HepG2 (cell line): Measurements from ENCODE around the gene SLC39A3. TPM values are rescaled to one million over a fixed set of nuclear protein-coding genes. Genes with fewer than 3 reads are reported as not detected.
A peak's percentile ranks its signal among the peaks of the same experiment; 100 is the strongest.

Experiments
- AHR ChIP-seq: IDR thresholded peaks from 2 replicates; pipeline ENCODE4 v1.6.1; 2018; ENCODE audit warnings: missing genetic modification reagents, missing compliant biosample characterization
- ARHGAP35 ChIP-seq: sonication (generic); formaldehyde crosslinking; IDR thresholded peaks from 2 replicates; pipeline ENCODE4 v1.9.0; 2022; ENCODE audit warnings: mild to moderate bottlenecking, inconsistent platforms, moderate library complexity, missing genetic modification reagents, borderline replicate concordance
- ATF7-NPFF ChIP-seq: sonication (generic); formaldehyde crosslinking; IDR thresholded peaks from 2 replicates; pipeline ENCODE4 v1.8.1; 2023; ENCODE audit warnings: mild to moderate bottlenecking, low read depth, missing genetic modification reagents, moderate library complexity
- CHCHD3 ChIP-seq: sonication (generic); formaldehyde crosslinking; IDR thresholded peaks from 2 replicates; pipeline ENCODE4 v1.8.0; 2022; ENCODE audit warnings: mild to moderate bottlenecking, missing genetic modification reagents, moderate library complexity
- DNMT1 ChIP-seq: sonication (generic); formaldehyde crosslinking; IDR thresholded peaks from 2 replicates; pipeline ENCODE4 v1.5.1; 2020; ENCODE audit warnings: mild to moderate bottlenecking, missing genetic modification reagents
- HMG20A ChIP-seq: IDR thresholded peaks from 2 replicates; pipeline ENCODE4 v1.6.1; 2016; ENCODE audit warnings: borderline replicate concordance
- HMG20B ChIP-seq: conservative IDR thresholded peaks from 2 replicates; pipeline ENCODE4 v1.6.1; 2016; ENCODE audit warnings: missing genetic modification reagents, missing compliant biosample characterization
- IKZF1 ChIP-seq: fragments of 450-650 bp; IDR thresholded peaks from 2 replicates; pipeline ENCODE4 v1.7.1; 2016
- PAX8 ChIP-seq: sonication (generic); formaldehyde crosslinking; IDR thresholded peaks from 2 replicates; pipeline ENCODE4 v1.8.0; 2022; ENCODE audit warnings: mild to moderate bottlenecking, missing genetic modification reagents, borderline replicate concordance
- SIN3B ChIP-seq: fragments of 150-350 bp; IDR thresholded peaks from 2 replicates; pipeline ENCODE4 v1.6.1; 2014; ENCODE audit warnings: low read length
- SP1 ChIP-seq, 2 experiments: fragments of 450-650 bp in 1 of 2; sonication (generic) in 1 of 2; formaldehyde crosslinking in 1 of 2; IDR thresholded peaks; 2 replicates each; pipeline versions ENCODE4 v1.4.0 to v1.6.1; 2016 to 2020; ENCODE audit warnings: missing genetic modification reagents in 1 of 2
- SP140L ChIP-seq: sonication (generic); formaldehyde crosslinking; IDR thresholded peaks from 2 replicates; pipeline ENCODE4 v1.4.0; 2020; ENCODE audit warnings: missing genetic modification reagents, borderline replicate concordance
- TSC22D2 ChIP-seq: sonication (generic); formaldehyde crosslinking; IDR thresholded peaks from 2 replicates; pipeline ENCODE4 v1.5.1; 2020; ENCODE audit warnings: missing genetic modification reagents, mild to moderate bottlenecking, borderline replicate concordance
- ZBTB7B ChIP-seq: sonication (generic); formaldehyde crosslinking; IDR thresholded peaks from 2 replicates; pipeline ENCODE4 v1.4.0; 2020; ENCODE audit warnings: missing genetic modification reagents
- ZNF207 ChIP-seq: fragments of 450-650 bp; IDR thresholded peaks from 2 replicates; pipeline ENCODE4 v1.6.1; 2016; ENCODE audit warnings: antibody characterized with exemption, borderline replicate concordance
- ZNF24 ChIP-seq: fragments of 450-650 bp; IDR thresholded peaks from 2 replicates; pipeline ENCODE4 v1.6.1; 2017; ENCODE audit warnings: antibody characterized with exemption, mild to moderate bottlenecking
- ZNF335 ChIP-seq: sonication (generic); formaldehyde crosslinking; IDR thresholded peaks from 2 replicates; pipeline ENCODE4 v1.4.0; 2020; ENCODE audit warnings: missing genetic modification reagents
- ZNF354B ChIP-seq: sonication (generic); formaldehyde crosslinking; IDR thresholded peaks from 2 replicates; pipeline ENCODE4 v1.8.0; 2022; ENCODE audit warnings: mild to moderate bottlenecking, missing genetic modification reagents
- ZNF44 ChIP-seq: sonication (generic); formaldehyde crosslinking; IDR thresholded peaks from 2 replicates; pipeline ENCODE4 v1.5.1; 2020; ENCODE audit warnings: mild to moderate bottlenecking, missing genetic modification reagents
- ZNF546 ChIP-seq: sonication (generic); formaldehyde crosslinking; conservative IDR thresholded peaks from 2 replicates; pipeline ENCODE4 v1.8.1; 2023; ENCODE audit warnings: mild to moderate bottlenecking, missing genetic modification reagents
- ZNF549 ChIP-seq: sonication (generic); formaldehyde crosslinking; IDR thresholded peaks from 2 replicates; pipeline ENCODE4 v1.5.0; 2020; ENCODE audit warnings: missing genetic modification reagents
- ZNF704 ChIP-seq: sonication (generic); formaldehyde crosslinking; IDR thresholded peaks from 2 replicates; pipeline ENCODE4 v1.8.1; 2023; ENCODE audit warnings: mild to moderate bottlenecking, inconsistent platforms, moderate library complexity, missing genetic modification reagents, borderline replicate concordance
- ZNF749 ChIP-seq: sonication (generic); formaldehyde crosslinking; IDR thresholded peaks from 2 replicates; pipeline ENCODE4 v1.8.0; 2022; ENCODE audit warnings: mild to moderate bottlenecking, missing genetic modification reagents, moderate library complexity, borderline replicate concordance
- polyA plus RNA-seq, 8 experiments: library from polyadenylated mRNA; depleted of rRNA in 3 of 8; stranded (reverse) in 7 of 8; unstranded in 1 of 8; fragments of >200 nt; fragmentation: Illumina TruSeq in 4 of 8; extraction: Trizol in 4 of 8; gene quantifications; 2 replicates each; pipeline versions ENCODE4 v1.2.1 to v1.2.3, GENCODE V29; 2011 to 2016; ENCODE audit warnings: low read depth in 4 of 8, missing spikeins in 1 of 8, mixed read lengths in 1 of 8; ENCODE audit not compliant: insufficient read depth in 1 of 8
- total RNA-seq, 5 experiments: library from RNA; depleted of rRNA; stranded (reverse); fragments of >200 nt; fragmentation: Illumina TruSeq; extraction: Trizol; gene quantifications; 2 replicates each; pipeline ENCODE4 v1.2.3, GENCODE V29; 2016; ENCODE audit warnings: low read depth in 1 of 5
- TF ChIP-seq, protein P1 (sequence below): sonication (generic); formaldehyde crosslinking; IDR thresholded peaks from 2 replicates; pipeline ENCODE4 v1.4.0; 2020; ENCODE audit warnings: missing genetic modification reagents
- TF ChIP-seq, protein P2 (sequence below): sonication (generic); formaldehyde crosslinking; IDR thresholded peaks from 2 replicates; pipeline ENCODE4 v1.8.1; 2023; ENCODE audit warnings: mild to moderate bottlenecking, missing genetic modification reagents
- TF ChIP-seq, protein P3 (sequence below): sonication (generic); formaldehyde crosslinking; IDR thresholded peaks from 2 replicates; pipeline ENCODE4 v1.5.0; 2020; ENCODE audit warnings: mild to moderate bottlenecking, missing genetic modification reagents

Gene SLC39A3
- total and polyA plus RNA-seq, 2 of the 13 experiments (the other 11 are each of a cell fraction or from before 2014, with no cell fraction given), result 33.6 to 41.6 TPM

GRCh38 chr19:2739602-2740313 lies at the start of gene SLC39A3 (continued):
- TF ChIP-seq PAX8 (CRISPR knock-in tag) (no peak), ATF7-NPFF (peak; percentile 94), IKZF1 (no peak), ZBTB7B (CRISPR knock-in tag) (peak; percentile 87), ZNF704 (CRISPR knock-in tag) (peak; percentile 89), ZNF24 (peak; percentile 82), ARHGAP35 (CRISPR knock-in tag) (peak; percentile 78; the same call in 1 of the 2 replicates), TSC22D2 (CRISPR knock-in tag) (peak; percentile 99), ZNF44 (peak; percentile 81; the same call in 1 of the 2 replicates), AHR (CRISPR knock-in tag) (peak; percentile 98; the same call in 1 of the 2 replicates), HMG20B (peak; percentile 89), ZNF354B (CRISPR knock-in tag) (peak; percentile 95; the same call in 1 of the 2 replicates), ZNF335 (peak; percentile 97), ZNF549 (CRISPR knock-in tag) (no peak), DNMT1 (no peak), ZNF546 (CRISPR knock-in tag) (peak; percentile 95), SP140L (peak; percentile 99), SIN3B (peak; percentile 91), SP1 (IDR thresholded peaks at IDR 0.05) (no peak), SP1 (CRISPR knock-in tag; IDR thresholded peaks at IDR 0.05) (peak; percentile 88), ZNF207 (no peak), ZNF749 (CRISPR knock-in tag) (peak; percentile 93; the same call in 1 of the 2 replicates), HMG20A (CRISPR knock-in tag) (no peak), CHCHD3 (CRISPR knock-in tag) (0 out of 2 replicates have a peak, but pooled peaks have one; percentile 4)
- TF ChIP-seq, protein P1, sequence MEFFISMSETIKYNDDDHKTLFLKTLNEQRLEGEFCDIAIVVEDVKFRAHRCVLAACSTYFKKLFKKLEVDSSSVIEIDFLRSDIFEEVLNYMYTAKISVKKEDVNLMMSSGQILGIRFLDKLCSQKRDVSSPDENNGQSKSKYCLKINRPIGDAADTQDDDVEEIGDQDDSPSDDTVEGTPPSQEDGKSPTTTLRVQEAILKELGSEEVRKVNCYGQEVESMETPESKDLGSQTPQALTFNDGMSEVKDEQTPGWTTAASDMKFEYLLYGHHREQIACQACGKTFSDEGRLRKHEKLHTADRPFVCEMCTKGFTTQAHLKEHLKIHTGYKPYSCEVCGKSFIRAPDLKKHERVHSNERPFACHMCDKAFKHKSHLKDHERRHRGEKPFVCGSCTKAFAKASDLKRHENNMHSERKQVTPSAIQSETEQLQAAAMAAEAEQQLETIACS, result no peak; the same call in 1 of the 2 replicates
- TF ChIP-seq, protein P2, sequence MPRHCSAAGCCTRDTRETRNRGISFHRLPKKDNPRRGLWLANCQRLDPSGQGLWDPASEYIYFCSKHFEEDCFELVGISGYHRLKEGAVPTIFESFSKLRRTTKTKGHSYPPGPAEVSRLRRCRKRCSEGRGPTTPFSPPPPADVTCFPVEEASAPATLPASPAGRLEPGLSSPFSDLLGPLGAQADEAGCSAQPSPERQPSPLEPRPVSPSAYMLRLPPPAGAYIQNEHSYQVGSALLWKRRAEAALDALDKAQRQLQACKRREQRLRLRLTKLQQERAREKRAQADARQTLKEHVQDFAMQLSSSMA, result no peak
- TF ChIP-seq, protein P3, sequence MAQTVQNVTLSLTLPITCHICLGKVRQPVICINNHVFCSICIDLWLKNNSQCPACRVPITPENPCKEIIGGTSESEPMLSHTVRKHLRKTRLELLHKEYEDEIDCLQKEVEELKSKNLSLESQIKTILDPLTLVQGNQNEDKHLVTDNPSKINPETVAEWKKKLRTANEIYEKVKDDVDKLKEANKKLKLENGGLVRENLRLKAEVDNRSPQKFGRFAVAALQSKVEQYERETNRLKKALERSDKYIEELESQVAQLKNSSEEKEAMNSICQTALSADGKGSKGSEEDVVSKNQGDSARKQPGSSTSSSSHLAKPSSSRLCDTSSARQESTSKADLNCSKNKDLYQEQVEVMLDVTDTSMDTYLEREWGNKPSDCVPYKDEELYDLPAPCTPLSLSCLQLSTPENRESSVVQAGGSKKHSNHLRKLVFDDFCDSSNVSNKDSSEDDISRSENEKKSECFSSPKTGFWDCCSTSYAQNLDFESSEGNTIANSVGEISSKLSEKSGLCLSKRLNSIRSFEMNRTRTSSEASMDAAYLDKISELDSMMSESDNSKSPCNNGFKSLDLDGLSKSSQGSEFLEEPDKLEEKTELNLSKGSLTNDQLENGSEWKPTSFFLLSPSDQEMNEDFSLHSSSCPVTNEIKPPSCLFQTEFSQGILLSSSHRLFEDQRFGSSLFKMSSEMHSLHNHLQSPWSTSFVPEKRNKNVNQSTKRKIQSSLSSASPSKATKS (CRISPR knock-in tag), result peak; percentile 87; the same call in 1 of the 2 replicates
